Thyroid gland (tissue), 4 donors: Measurements from ENCODE around the gene EIF3M.

Experiments
- POLR2A ChIP-seq, 2 donors: fragments of 450-650 bp; IDR thresholded peaks; one replicate each; pipeline ENCODE4 v1.6.1; 2017; ENCODE audit warnings: antibody characterized with exemption in 2 of 2, mild to moderate bottlenecking in 2 of 2, moderate library complexity in 1 of 2
- TF ChIP-seq, protein P1 (sequence below), 6 experiments: fragments of 200-600 bp in 3 of 6; fragments of 450-650 bp in 3 of 6; sonication (generic) in 3 of 6; IDR thresholded peaks; one replicate each; pipeline ENCODE4 v1.5.1; 2016 to 2019; ENCODE audit warnings: antibody characterized with exemption in 6 of 6, mild to moderate bottlenecking in 2 of 6, inconsistent platforms in 1 of 6, moderate library complexity in 1 of 6

- TF ChIP-seq, protein P1, sequence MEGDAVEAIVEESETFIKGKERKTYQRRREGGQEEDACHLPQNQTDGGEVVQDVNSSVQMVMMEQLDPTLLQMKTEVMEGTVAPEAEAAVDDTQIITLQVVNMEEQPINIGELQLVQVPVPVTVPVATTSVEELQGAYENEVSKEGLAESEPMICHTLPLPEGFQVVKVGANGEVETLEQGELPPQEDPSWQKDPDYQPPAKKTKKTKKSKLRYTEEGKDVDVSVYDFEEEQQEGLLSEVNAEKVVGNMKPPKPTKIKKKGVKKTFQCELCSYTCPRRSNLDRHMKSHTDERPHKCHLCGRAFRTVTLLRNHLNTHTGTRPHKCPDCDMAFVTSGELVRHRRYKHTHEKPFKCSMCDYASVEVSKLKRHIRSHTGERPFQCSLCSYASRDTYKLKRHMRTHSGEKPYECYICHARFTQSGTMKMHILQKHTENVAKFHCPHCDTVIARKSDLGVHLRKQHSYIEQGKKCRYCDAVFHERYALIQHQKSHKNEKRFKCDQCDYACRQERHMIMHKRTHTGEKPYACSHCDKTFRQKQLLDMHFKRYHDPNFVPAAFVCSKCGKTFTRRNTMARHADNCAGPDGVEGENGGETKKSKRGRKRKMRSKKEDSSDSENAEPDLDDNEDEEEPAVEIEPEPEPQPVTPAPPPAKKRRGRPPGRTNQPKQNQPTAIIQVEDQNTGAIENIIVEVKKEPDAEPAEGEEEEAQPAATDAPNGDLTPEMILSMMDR (IDR thresholded peaks at IDR 0.05): no peak
- TF ChIP-seq POLR2A (IDR thresholded peaks at IDR 0.05): no peak
Measured at GRCh38 chr11:32563600-32563959, 20.1 kb upstream of the EIF3M start.
